Measurements from ENCODE around the gene RPTOR.

Gene RPTOR

GRCh38 chr17:80523054-80523744 is 21.4 kb upstream of the RPTOR start:
- H3K9ac ChIP-seq (ENCODE audit: low read length) = no peak overlapping the region
- H3K36me3 ChIP-seq (ENCODE audit: insufficient read depth, low read length) = no peaks in the 10 kb centered on the region
- H3K9me2 ChIP-seq (ENCODE audit: low read depth, low read length) = no peaks in the 10 kb centered on the region

DNA sequence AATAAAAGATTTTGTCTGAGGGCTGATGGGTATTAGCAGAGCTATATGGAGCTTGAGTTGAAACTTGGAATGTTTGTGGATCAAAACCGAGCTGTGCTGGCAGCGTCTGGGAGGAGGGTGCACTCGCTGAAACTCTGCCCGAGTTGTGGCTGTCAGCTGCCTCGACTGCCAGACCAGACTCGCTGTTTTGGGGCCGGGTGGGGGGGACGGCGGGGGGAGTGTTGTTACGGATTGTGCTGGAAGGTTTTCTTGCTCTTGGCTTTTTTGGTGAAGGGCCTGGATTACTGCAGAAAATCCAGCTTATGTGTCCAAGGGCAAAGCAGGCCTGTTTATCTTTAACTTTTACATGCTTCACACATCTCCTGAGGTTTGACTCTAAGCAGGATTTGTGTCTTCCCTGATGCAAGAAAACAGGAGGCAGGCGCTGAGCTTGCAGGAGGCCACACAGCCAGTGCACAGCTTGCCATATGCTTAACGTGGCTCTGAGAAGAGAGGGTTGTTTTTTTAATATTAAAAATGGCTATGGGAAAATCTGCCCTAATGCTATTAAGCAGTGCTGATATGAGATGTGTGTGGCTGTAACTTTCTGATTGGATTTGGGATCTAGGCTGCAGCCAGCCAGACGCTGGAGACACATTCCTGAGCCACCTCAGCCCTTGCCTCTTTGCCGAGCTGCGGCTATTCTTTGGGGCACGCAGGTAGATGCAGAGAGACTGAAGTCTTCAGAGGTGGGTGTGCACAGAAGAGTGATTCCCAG is 20.5 kb upstream of the RPTOR start:
- H2AFZ ChIP-seq (ENCODE audit: low read length) = no peak overlapping the region
- H3K9ac ChIP-seq (ENCODE audit: low read length) = no peak overlapping the region
- no peaks in the 10 kb centered on the region for H3K4me1 ChIP-seq (ENCODE audit: insufficient read depth, low read length, severe bottlenecking)

More at GRCh38 chr17:80523054-80523744, 21.4 kb upstream of the RPTOR start:
- no peaks in the 10 kb centered on the region for H4K20me1 ChIP-seq (ENCODE audit: insufficient read depth, low read length)
- H3K4me2 ChIP-seq (ENCODE audit: low read length) = no peak overlapping the region
- H2AFZ ChIP-seq (ENCODE audit: low read length) = no peak overlapping the region
- H3K79me2 ChIP-seq (ENCODE audit: insufficient read depth, low read length) = no peaks in the 10 kb centered on the region
- H3F3A ChIP-seq (ENCODE audit: insufficient read depth, low read length) = no peaks in the 10 kb centered on the region
- no peak overlapping the region for H3K4me3 ChIP-seq (ENCODE audit: low read depth, low read length, poor library complexity, severe bottlenecking)
- H3K27me3 ChIP-seq (ENCODE audit: insufficient read depth, low read length) = peaks cover 33% of the 10 kb centered on the region
- no peaks in the 10 kb centered on the region for H3K4me1 ChIP-seq (ENCODE audit: insufficient read depth, low read length, severe bottlenecking)
- H3K9me3 ChIP-seq (ENCODE audit: low read length) = no peaks in the 10 kb centered on the region
- no peak overlapping the region for H3K27ac ChIP-seq (ENCODE audit: low read depth, low read length, poor library complexity, severe bottlenecking)
- no peak for TF ChIP-seq EZH2 (IDR thresholded peaks at IDR 0.05; ENCODE audit: borderline replicate concordance, low read length)
- TF ChIP-seq, protein P1, sequence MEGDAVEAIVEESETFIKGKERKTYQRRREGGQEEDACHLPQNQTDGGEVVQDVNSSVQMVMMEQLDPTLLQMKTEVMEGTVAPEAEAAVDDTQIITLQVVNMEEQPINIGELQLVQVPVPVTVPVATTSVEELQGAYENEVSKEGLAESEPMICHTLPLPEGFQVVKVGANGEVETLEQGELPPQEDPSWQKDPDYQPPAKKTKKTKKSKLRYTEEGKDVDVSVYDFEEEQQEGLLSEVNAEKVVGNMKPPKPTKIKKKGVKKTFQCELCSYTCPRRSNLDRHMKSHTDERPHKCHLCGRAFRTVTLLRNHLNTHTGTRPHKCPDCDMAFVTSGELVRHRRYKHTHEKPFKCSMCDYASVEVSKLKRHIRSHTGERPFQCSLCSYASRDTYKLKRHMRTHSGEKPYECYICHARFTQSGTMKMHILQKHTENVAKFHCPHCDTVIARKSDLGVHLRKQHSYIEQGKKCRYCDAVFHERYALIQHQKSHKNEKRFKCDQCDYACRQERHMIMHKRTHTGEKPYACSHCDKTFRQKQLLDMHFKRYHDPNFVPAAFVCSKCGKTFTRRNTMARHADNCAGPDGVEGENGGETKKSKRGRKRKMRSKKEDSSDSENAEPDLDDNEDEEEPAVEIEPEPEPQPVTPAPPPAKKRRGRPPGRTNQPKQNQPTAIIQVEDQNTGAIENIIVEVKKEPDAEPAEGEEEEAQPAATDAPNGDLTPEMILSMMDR (IDR thresholded peaks at IDR 0.05; ENCODE audit: low read length) = no peak

DNA sequence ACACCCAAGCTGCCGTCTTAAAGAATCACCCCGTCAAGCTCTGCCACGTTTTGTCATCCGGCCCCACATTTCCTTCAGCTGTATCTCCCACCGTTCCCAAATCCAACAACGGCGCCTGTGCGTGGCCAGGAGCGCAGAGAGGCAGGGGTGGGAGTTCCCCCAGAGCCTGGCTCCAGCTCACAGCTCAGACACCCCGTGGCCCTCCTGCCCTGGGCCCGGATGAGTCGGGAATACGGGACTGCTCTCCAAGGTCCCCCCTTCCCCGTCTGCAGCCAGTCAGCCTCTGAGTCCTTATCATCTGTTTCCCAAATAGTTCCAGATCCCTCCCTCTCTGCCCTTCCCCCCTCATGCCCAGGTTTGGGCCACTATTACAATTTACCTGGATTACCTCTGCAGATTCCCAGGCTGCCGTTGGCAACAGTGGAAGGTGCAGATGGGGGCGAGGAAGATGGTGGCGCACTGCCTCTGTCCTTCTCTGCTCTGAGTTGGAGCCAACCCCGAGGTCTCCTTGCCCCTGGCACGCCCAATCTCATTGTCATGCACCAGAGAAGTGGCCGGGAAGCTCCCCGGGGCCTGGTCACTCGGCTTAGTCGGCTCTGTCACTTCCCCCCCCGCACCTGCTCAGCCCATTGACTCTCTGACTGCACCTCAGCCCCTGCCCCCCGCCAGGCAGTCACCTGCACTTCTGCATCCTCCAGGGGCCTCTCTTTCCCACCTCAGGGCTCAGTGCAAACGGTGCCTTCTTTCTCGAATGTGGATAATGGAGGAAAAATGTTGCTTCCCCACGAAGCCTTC is 18.3 kb upstream of the RPTOR start:
- Histone ChIP-seq H3K4me1 (ENCODE audit: insufficient read depth, low read length, severe bottlenecking) (no peaks in the 10 kb centered on the region), H3K9me2 (ENCODE audit: low read depth, low read length) (no peaks in the 10 kb centered on the region), H3K36me3 (ENCODE audit: insufficient read depth, low read length) (no peaks in the 10 kb centered on the region), H3K9ac (ENCODE audit: low read length) (no peak overlapping the region), H3K79me2 (ENCODE audit: insufficient read depth, low read length) (no peaks in the 10 kb centered on the region), H3K4me2 (ENCODE audit: low read length) (no peak overlapping the region), H3K4me3 (ENCODE audit: low read depth, low read length, poor library complexity, severe bottlenecking) (no peak overlapping the region), H2AFZ (ENCODE audit: low read length) (no peak overlapping the region), H3K27me3 (ENCODE audit: insufficient read depth, low read length) (peaks cover 11% of the 10 kb centered on the region), H3F3A (ENCODE audit: insufficient read depth, low read length) (no peaks in the 10 kb centered on the region), H4K20me1 (ENCODE audit: insufficient read depth, low read length) (no peaks in the 10 kb centered on the region), H3K27ac (ENCODE audit: low read depth, low read length, poor library complexity, severe bottlenecking) (no peak overlapping the region), H3K9me3 (ENCODE audit: low read length) (no peaks in the 10 kb centered on the region)
- TF ChIP-seq EZH2 (IDR thresholded peaks at IDR 0.05; ENCODE audit: borderline replicate concordance, low read length) = no peak
- TF ChIP-seq, protein P1 (IDR thresholded peaks at IDR 0.05; ENCODE audit: low read length) = no peak

More for the DNA sequence above, 20.5 kb upstream of the RPTOR start:
- Histone ChIP-seq H3F3A (ENCODE audit: insufficient read depth, low read length) (no peaks in the 10 kb centered on the region), H3K36me3 (ENCODE audit: insufficient read depth, low read length) (no peaks in the 10 kb centered on the region), H3K79me2 (ENCODE audit: insufficient read depth, low read length) (no peaks in the 10 kb centered on the region), H3K9me2 (ENCODE audit: low read depth, low read length) (no peaks in the 10 kb centered on the region), H3K4me2 (ENCODE audit: low read length) (no peak overlapping the region), H3K4me3 (ENCODE audit: low read depth, low read length, poor library complexity, severe bottlenecking) (no peak overlapping the region), H4K20me1 (ENCODE audit: insufficient read depth, low read length) (no peaks in the 10 kb centered on the region), H3K27ac (ENCODE audit: low read depth, low read length, poor library complexity, severe bottlenecking) (no peak overlapping the region), H3K9me3 (ENCODE audit: low read length) (no peaks in the 10 kb centered on the region), H3K27me3 (ENCODE audit: insufficient read depth, low read length) (peaks cover 29% of the 10 kb centered on the region)
- no peak for TF ChIP-seq EZH2 (IDR thresholded peaks at IDR 0.05; ENCODE audit: borderline replicate concordance, low read length)
- TF ChIP-seq, protein P1 (IDR thresholded peaks at IDR 0.05; ENCODE audit: low read length) = no peak

Data from OCI-LY1 (cell line).